ENCODE results near the gene SCLY. TPM values are rescaled to one million over a fixed set of nuclear protein-coding genes. Genes with fewer than 3 reads are reported as not detected.

The SCLY gene
- total and polyA plus RNA-seq, 2 of the 8 experiments (the other 6 are each of a cell fraction or from before 2014, with no cell fraction given), result 79.0 to 79.5 TPM

- H2BK120ac ChIP-seq (replicated peaks; ENCODE audit: low read depth, low read length), result no peak overlapping the region
- no peak overlapping the region for H3K4me3 ChIP-seq (ENCODE audit: extremely low read depth in 1 of 4, insufficient read depth in 2 of 4, low read depth in 3 of 4, low read length in 4 of 4)
- H2AFZ ChIP-seq (ENCODE audit: low read length), result no peak overlapping the region
- H2BK15ac ChIP-seq (ENCODE audit: low read length), result no peak overlapping the region
- no peak overlapping the region for H2BK12ac ChIP-seq (ENCODE audit: low read depth, low read length)
- no peak for DNase-seq (ENCODE audit: low read depth in 1 of 2, low spot score in 2 of 2)
- WGBS, 2 experiments (ENCODE audit: extremely low coverage in 1 of 2, insufficient coverage in 1 of 2, insufficient read length in 1 of 2, insufficient replicate concordance in 2 of 2, low coverage in 1 of 2, low lambda C conversion rate in 2 of 2, missing lambda C conversion rate in 1 of 2), result 91% methylated on average over 29 of the region's 30 CpGs; no CpG with 5 or more reads in 1 of the 2 experiments
- no peak overlapping the region for H4K5ac ChIP-seq (ENCODE audit: insufficient read length, low read depth, low read length)
- H3K9me3 ChIP-seq (ENCODE audit: insufficient read depth in 2 of 2, low read depth in 1 of 2, low read length in 1 of 2), result no peaks in the 10 kb centered on the region
- H3K27me3 ChIP-seq (replicated peaks in 1 of 4; ENCODE audit: control insufficient read depth in 3 of 4, extremely low read depth in 1 of 4, insufficient read depth in 3 of 4, low read length in 3 of 4), result no peaks in the 10 kb centered on the region
- no peaks in the 10 kb centered on the region for H3K23me2 ChIP-seq (ENCODE audit: low read depth, low read length)
- H3K27ac ChIP-seq (ENCODE audit: low read depth, low read length), result no peak overlapping the region
- ChIA-PET POLR2A (ENCODE audit: partially characterized antibody) (interaction anchor here (0.6 to 0.9 kb wide), 2 partner anchors 11 kb away, joined by 3 read pairs; no protein-coding TSS in a partner anchor), CTCF (ENCODE audit: partially characterized antibody) (interaction anchor here (0.6 to 7.1 kb wide), 13 partner anchors 8 to 307 kb away, joined by 3 to 72 read pairs (median 3); no protein-coding TSS in a partner anchor)
- no peaks in the 10 kb centered on the region; a peak in 1 of 8 replicates for H3K36me3 ChIP-seq (ENCODE audit: control insufficient read depth in 2 of 4, insufficient read depth in 4 of 4, low read length in 3 of 4)
- H2BK5ac ChIP-seq (ENCODE audit: low read depth, low read length), result peak overlapping the region; percentile 40; the same call in 1 of the 2 replicates
- H3K4me1 ChIP-seq (replicated peaks in 1 of 4; ENCODE audit: control insufficient read depth in 3 of 4, insufficient read depth in 4 of 4, low read length in 3 of 4), result no peaks in the 10 kb centered on the region
- no peak overlapping the region for H3K9ac ChIP-seq (replicated peaks in 1 of 4; ENCODE audit: extremely low read depth in 1 of 4, low read depth in 3 of 4, low read length in 3 of 4)
- H3K4ac ChIP-seq (replicated peaks; ENCODE audit: insufficient read length, low read depth, low read length), result no peak overlapping the region
- H3K14ac ChIP-seq (ENCODE audit: insufficient read length), result no peak overlapping the region
- H3K79me1 ChIP-seq (ENCODE audit: low read depth, low read length), result no peaks in the 10 kb centered on the region
- no peak overlapping the region for H3K18ac ChIP-seq (ENCODE audit: extremely low read depth, low read length)
- H3K79me2 ChIP-seq (ENCODE audit: control insufficient read depth in 1 of 2, insufficient read depth in 2 of 2, low read length in 2 of 2), result no peaks in the 10 kb centered on the region
- H2AK5ac ChIP-seq (ENCODE audit: low read depth, low read length), result no peak overlapping the region
- no peaks in the 10 kb centered on the region for H4K20me1 ChIP-seq (replicated peaks in 1 of 2; ENCODE audit: control insufficient read depth in 1 of 2, insufficient read depth in 2 of 2, low read length in 2 of 2)
- no peak for FAIRE-seq
- no peak overlapping the region for H3K23ac ChIP-seq (ENCODE audit: insufficient read length)
- H2BK20ac ChIP-seq (ENCODE audit: low read length), result no peak overlapping the region
- no peak overlapping the region for H3K4me2 ChIP-seq (ENCODE audit: insufficient read depth in 1 of 2, low read depth in 2 of 2, low read length in 2 of 2)
- H4K8ac ChIP-seq (ENCODE audit: extremely low read depth, insufficient read depth, low read length), result no peak overlapping the region
- no peak overlapping the region for H4K91ac ChIP-seq (replicated peaks; ENCODE audit: insufficient read length, low read length)
- no peak overlapping the region for H3K56ac ChIP-seq (replicated peaks; ENCODE audit: insufficient read length, low read depth, low read length)
- TF ChIP-seq SP1 (IDR thresholded peaks at IDR 0.05; ENCODE audit: low read depth, low read length), result no peak
- TF ChIP-seq POU5F1 (IDR thresholded peaks at IDR 0.05; ENCODE audit: low read depth, low read length), result no peak
- no peak for TF ChIP-seq SIX5 (IDR thresholded peaks at IDR 0.05; ENCODE audit: low read depth, low read length)
- TF ChIP-seq TBP (IDR thresholded peaks at IDR 0.05; ENCODE audit: low read depth, low read length), result no peak
- no peak for TF ChIP-seq YY1 (IDR thresholded peaks at IDR 0.05; ENCODE audit: low read depth, low read length)
- TF ChIP-seq CHD1 (IDR thresholded peaks at IDR 0.05; ENCODE audit: low read depth, low read length), result no peak
- TF ChIP-seq SP4 (IDR thresholded peaks at IDR 0.05; ENCODE audit: low read length), result no peak
- TF ChIP-seq, protein P1, sequence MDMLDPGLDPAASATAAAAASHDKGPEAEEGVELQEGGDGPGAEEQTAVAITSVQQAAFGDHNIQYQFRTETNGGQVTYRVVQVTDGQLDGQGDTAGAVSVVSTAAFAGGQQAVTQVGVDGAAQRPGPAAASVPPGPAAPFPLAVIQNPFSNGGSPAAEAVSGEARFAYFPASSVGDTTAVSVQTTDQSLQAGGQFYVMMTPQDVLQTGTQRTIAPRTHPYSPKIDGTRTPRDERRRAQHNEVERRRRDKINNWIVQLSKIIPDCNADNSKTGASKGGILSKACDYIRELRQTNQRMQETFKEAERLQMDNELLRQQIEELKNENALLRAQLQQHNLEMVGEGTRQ (IDR thresholded peaks at IDR 0.05; ENCODE audit: low read length), result no peak
- TF ChIP-seq, protein P2, sequence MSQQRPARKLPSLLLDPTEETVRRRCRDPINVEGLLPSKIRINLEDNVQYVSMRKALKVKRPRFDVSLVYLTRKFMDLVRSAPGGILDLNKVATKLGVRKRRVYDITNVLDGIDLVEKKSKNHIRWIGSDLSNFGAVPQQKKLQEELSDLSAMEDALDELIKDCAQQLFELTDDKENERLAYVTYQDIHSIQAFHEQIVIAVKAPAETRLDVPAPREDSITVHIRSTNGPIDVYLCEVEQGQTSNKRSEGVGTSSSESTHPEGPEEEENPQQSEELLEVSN (IDR thresholded peaks at IDR 0.05), result no peak
- no peak for TF ChIP-seq RNF2 (IDR thresholded peaks at IDR 0.05; ENCODE audit: borderline replicate concordance, low read depth, low read length, missing control alignments, poor library complexity, severe bottlenecking)
- no peak for TF ChIP-seq GABPA (IDR thresholded peaks at IDR 0.05; ENCODE audit: borderline replicate concordance, insufficient read depth, low read length)
Measured at GRCh38 chr2:238142382-238143205, 81.8 kb downstream of the SCLY start.
